ENCODE data around the gene ARL4A. TPM values are rescaled to one million over a fixed set of nuclear protein-coding genes. Genes with fewer than 3 reads are reported as not detected.

Gene ARL4A
- total and polyA plus RNA-seq, 9 of the 15 experiments (the other 6 are each of a cell fraction or from before 2014, with no cell fraction given): 118 to 688 (median 172) TPM

- TF ChIP-seq NCOA1 (IDR thresholded peaks at IDR 0.05; ENCODE audit: low read depth): no peak
- TF ChIP-seq ARID3B (CRISPR knock-in tag; IDR thresholded peaks at IDR 0.05; ENCODE audit: borderline replicate concordance): no peak
- TF ChIP-seq LARP7 (IDR thresholded peaks at IDR 0.05): 0 out of 2 replicates have a peak, but pooled peaks have one; percentile 31
- TF ChIP-seq PTBP1 (IDR thresholded peaks at IDR 0.05; ENCODE audit: low read depth, low read length): no peak
- 0 out of 2 replicates have a peak, but pooled peaks have one; percentile 35 for TF ChIP-seq TRIM25 (IDR thresholded peaks at IDR 0.05; ENCODE audit: borderline replicate concordance)
- no peak for TF ChIP-seq SRSF1 (IDR thresholded peaks at IDR 0.05; ENCODE audit: low read depth, low read length)
- TF ChIP-seq ZNF407 (IDR thresholded peaks at IDR 0.05; ENCODE audit: low read depth): no peak
- no peak for TF ChIP-seq RBM15 (IDR thresholded peaks at IDR 0.05; ENCODE audit: insufficient read depth, low read length)
- TF ChIP-seq TFAP4 (CRISPR knock-in tag; IDR thresholded peaks at IDR 0.05; ENCODE audit: borderline replicate concordance): no peak
- TF ChIP-seq ZNF395 (CRISPR knock-in tag; IDR thresholded peaks at IDR 0.05): no peak
- no peak for TF ChIP-seq PTRF (tag; IDR thresholded peaks at IDR 0.05)
- no peak for TF ChIP-seq HNRNPLL (IDR thresholded peaks at IDR 0.05; ENCODE audit: low read depth, low read length, poor library complexity, severe bottlenecking)
- TF ChIP-seq NBN (IDR thresholded peaks at IDR 0.05; ENCODE audit: low read depth): no peak
Measured at GRCh38 chr7:12716134-12716681, 28.8 kb downstream of the ARL4A start (continued).
